Neural progenitor cell (in vitro differentiated cells): ENCODE measurements around the gene CHMP4B.

Experiments
- CTCF ChIP-seq: fragments of 200-600 bp; sonication (generic); IDR thresholded peaks from 2 replicates; pipeline ENCODE4 v1.5.1; 2017; ENCODE audit warnings: antibody characterized with exemption, mild to moderate bottlenecking
- EZH2phosphoT487 ChIP-seq: fragments of 200-600 bp; sonication (generic); IDR thresholded peaks from 2 replicates; pipeline ENCODE4 v1.6.1; 2017; ENCODE audit warnings: antibody characterized with exemption

- no peak for TF ChIP-seq CTCF
- TF ChIP-seq EZH2phosphoT487 = no peak
Observed at GRCh38 chr20:33827634-33828325, 16.6 kb downstream of the CHMP4B start.
